ENCODE results near the gene IRF2.

- TF ChIP-seq EGR1 (IDR thresholded peaks at IDR 0.05; ENCODE audit: borderline replicate concordance, low read depth, low read length) (no peak), POLR2A (IDR thresholded peaks at IDR 0.05; ENCODE audit: control extremely low read depth in 1 of 2, low read depth in 2 of 2, low read length in 2 of 2) (no peak), CTCF (IDR thresholded peaks at IDR 0.05; ENCODE audit: control extremely low read depth in 1 of 3, insufficient read depth in 1 of 3, low read depth in 1 of 3, low read length in 3 of 3) (no peak)
Measured at GRCh38 chr4:184344899-184345572, 129.3 kb downstream of the IRF2 start.
